A673 (cell line): ENCODE results near the gene NAALADL2.

Experiments used
- CTCF ChIP-seq: fragments of 300-800, 200-600 bp; sonication (generic); conservative IDR thresholded peaks from 2 replicates; pipeline ENCODE4 v1.5.1; 2017; ENCODE audit warnings: low read depth, mild to moderate bottlenecking, antibody characterized with exemption, low read length, moderate library complexity, mixed read lengths
- EZH2 ChIP-seq: fragments of 200-600 bp; sonication (generic); IDR thresholded peaks from 2 replicates; pipeline ENCODE4 v1.6.1; 2017; ENCODE audit warnings: borderline replicate concordance, low read depth, mild to moderate bottlenecking, mixed read lengths, antibody characterized with exemption, low read length; ENCODE audit not compliant: poor library complexity, severe bottlenecking

DNA sequence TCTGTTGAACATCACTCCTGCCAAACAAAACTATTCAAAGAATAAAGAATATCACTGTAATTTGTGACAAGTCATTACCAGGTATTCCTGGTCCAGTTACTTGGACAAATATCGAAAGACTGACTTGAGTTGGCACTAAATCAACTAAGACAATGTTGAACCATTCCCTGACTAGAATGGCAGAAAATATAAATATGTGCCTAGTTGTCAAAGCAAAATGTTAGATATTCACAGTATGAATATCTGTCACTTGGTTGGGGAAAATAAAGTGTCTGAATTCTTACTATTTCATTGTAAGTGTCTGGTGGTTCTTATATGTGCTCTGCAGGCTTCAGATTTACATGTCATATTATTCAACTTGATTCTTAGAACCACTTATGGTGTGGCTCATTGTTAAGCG, 470.2 kb downstream of the NAALADL2 start:
- TF ChIP-seq CTCF (no peak), EZH2 (no peak)
